Measurements from ENCODE around the gene SDR9C7.

DNA sequence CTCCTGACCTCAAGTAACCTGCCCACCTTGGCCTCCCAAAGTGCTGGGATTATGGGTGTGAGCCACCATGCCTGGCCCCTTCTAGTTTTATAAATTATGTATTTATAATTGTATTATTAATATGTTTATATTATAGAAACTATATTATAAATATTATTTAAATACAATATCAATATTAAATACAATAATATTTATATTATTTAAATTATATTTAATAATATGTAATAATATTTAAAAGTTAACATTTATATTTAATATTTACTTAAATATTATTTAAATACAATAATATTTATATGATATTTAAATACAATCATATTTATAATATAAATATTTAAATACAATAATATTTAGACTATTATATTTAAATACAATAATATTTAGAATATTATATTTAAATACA, 20.0 kb downstream of the SDR9C7 start:
- TF ChIP-seq, protein P1, sequence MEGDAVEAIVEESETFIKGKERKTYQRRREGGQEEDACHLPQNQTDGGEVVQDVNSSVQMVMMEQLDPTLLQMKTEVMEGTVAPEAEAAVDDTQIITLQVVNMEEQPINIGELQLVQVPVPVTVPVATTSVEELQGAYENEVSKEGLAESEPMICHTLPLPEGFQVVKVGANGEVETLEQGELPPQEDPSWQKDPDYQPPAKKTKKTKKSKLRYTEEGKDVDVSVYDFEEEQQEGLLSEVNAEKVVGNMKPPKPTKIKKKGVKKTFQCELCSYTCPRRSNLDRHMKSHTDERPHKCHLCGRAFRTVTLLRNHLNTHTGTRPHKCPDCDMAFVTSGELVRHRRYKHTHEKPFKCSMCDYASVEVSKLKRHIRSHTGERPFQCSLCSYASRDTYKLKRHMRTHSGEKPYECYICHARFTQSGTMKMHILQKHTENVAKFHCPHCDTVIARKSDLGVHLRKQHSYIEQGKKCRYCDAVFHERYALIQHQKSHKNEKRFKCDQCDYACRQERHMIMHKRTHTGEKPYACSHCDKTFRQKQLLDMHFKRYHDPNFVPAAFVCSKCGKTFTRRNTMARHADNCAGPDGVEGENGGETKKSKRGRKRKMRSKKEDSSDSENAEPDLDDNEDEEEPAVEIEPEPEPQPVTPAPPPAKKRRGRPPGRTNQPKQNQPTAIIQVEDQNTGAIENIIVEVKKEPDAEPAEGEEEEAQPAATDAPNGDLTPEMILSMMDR (IDR thresholded peaks at IDR 0.05; ENCODE audit: insufficient read depth, low read length) = no peak
- no peak for TF ChIP-seq POLR2AphosphoS5 (IDR thresholded peaks at IDR 0.05; ENCODE audit: low read depth)

Measured in HL-60 (cell line).